HG03520 (cell line): Measurements from ENCODE around the gene NAV2.
A peak's percentile ranks its signal among the peaks of the same experiment; 100 is the strongest.

Experiments used
- ATAC-seq: cut with Tn5 transposase; IDR thresholded peaks from one replicate; pipeline ENCODE4 v1.9.1; 2021; ENCODE audit warnings: mild to moderate bottlenecking, moderate library complexity; ENCODE audit not compliant: unreplicated experiment

NAV2 gene

GRCh38 chr11:19683862-19684491 is 28.7 kb upstream of the NAV2 start:
- no peak for ATAC-seq

GRCh38 chr11:19686234-19686633 is 26.4 kb upstream of the NAV2 start:
- no peak for ATAC-seq

GRCh38 chr11:19687392-19687791 is 25.2 kb upstream of the NAV2 start:
- no peak for ATAC-seq

GRCh38 chr11:19689281-19690000 is 23.2 kb upstream of the NAV2 start:
- no peak for ATAC-seq

- no peak for ATAC-seq
Observed at GRCh38 chr11:19690885-19691284, 21.8 kb upstream of the NAV2 start.

GRCh38 chr11:19691815-19692500 is 20.7 kb upstream of the NAV2 start:
- no peak for ATAC-seq

GRCh38 chr11:19693146-19693545 is 19.5 kb upstream of the NAV2 start:
- no peak for ATAC-seq

GRCh38 chr11:19694796-19695345 is 17.8 kb upstream of the NAV2 start:
- no peak for ATAC-seq

- ATAC-seq: no peak
Observed at GRCh38 chr11:19696073-19696472, 16.6 kb upstream of the NAV2 start.

GRCh38 chr11:19696904-19697303 is 15.7 kb upstream of the NAV2 start:
- ATAC-seq: no peak

- no peak for ATAC-seq
Observed at GRCh38 chr11:19697721-19698121, 14.9 kb upstream of the NAV2 start.

GRCh38 chr11:19698493-19699292 is 13.9 kb upstream of the NAV2 start:
- no peak for ATAC-seq

- ATAC-seq: no peak
Observed at GRCh38 chr11:19701421-19701820, 11.2 kb upstream of the NAV2 start.

- ATAC-seq: no peak
Observed at GRCh38 chr11:19702620-19703019, 10.0 kb upstream of the NAV2 start.

GRCh38 chr11:19703211-19703610 is 9.4 kb upstream of the NAV2 start:
- ATAC-seq: no peak

GRCh38 chr11:19704213-19704612 is 8.4 kb upstream of the NAV2 start:
- no peak for ATAC-seq

- no peak for ATAC-seq
Observed at GRCh38 chr11:19705936-19706335, 6.7 kb upstream of the NAV2 start.

GRCh38 chr11:19711911-19712280 is 741 bp upstream of the NAV2 start:
- peak; percentile 1 for ATAC-seq

GRCh38 chr11:19713196-19714021 is 772 bp downstream of the NAV2 start:
- ATAC-seq: peak; percentile 9

GRCh38 chr11:19714022-19714386 is 1.4 kb downstream of the NAV2 start:
- ATAC-seq: no peak
